Measurements from ENCODE around the gene PDE7B. TPM values are rescaled to one million over a fixed set of nuclear protein-coding genes. Genes with fewer than 3 reads are reported as not detected.

Gene PDE7B
- total RNA-seq, 4 donors from 2014 or later = 2.9 to 23.6 (median 5.2) TPM

GRCh38 chr6:136117081-136117480, 265.6 kb downstream of the PDE7B start:
- Histone ChIP-seq H3K4me1 (peaks cover 2 to 16% (median 7%) of the 10 kb centered on the region in 3 donors), H3K9me3 (no peaks in the 10 kb centered on the region), H3K27ac (no peak overlapping the region), H3K36me3 (no peaks in the 10 kb centered on the region), H3K4me3 (no peak overlapping the region), H3K27me3 (no peaks in the 10 kb centered on the region)
- no peak for TF ChIP-seq POLR2A (IDR thresholded peaks at IDR 0.05)
- TF ChIP-seq EP300 (IDR thresholded peaks at IDR 0.05) = no peak
- TF ChIP-seq CTCF (IDR thresholded peaks at IDR 0.05) = no peak
- TF ChIP-seq POLR2AphosphoS5 (IDR thresholded peaks at IDR 0.05) = no peak
- no peak for ATAC-seq
- 79 to 88% methylated on average over 2 of the region's 2 CpGs for WGBS, 2 donors (ENCODE audit: low coverage in 1 of 2)

- TF ChIP-seq CTCF (IDR thresholded peaks at IDR 0.05) (no peak), POLR2AphosphoS5 (IDR thresholded peaks at IDR 0.05) (no peak), EP300 (IDR thresholded peaks at IDR 0.05) (no peak), POLR2A (IDR thresholded peaks at IDR 0.05) (no peak)
- H3K27ac ChIP-seq = no peak overlapping the region
- WGBS, 2 donors (ENCODE audit: low coverage in 1 of 2) = 67% methylated on average over 6 of the region's 6 CpGs
- H3K36me3 ChIP-seq = no peaks in the 10 kb centered on the region
- no peak overlapping the region for H3K4me3 ChIP-seq
- no peak for ATAC-seq
- no peaks in the 10 kb centered on the region for H3K9me3 ChIP-seq
- H3K27me3 ChIP-seq = no peaks in the 10 kb centered on the region
- peaks cover 0 to 10% (median 2%) of the 10 kb centered on the region in 3 donors for H3K4me1 ChIP-seq
Measured at GRCh38 chr6:136118787-136119186, 267.3 kb downstream of the PDE7B start.

- Histone ChIP-seq H3K27ac (no peak overlapping the region), H3K4me1 (peaks cover 0 to 14% (median 3%) of the 10 kb centered on the region in 3 donors), H3K9me3 (no peaks in the 10 kb centered on the region), H3K27me3 (no peaks in the 10 kb centered on the region), H3K36me3 (no peaks in the 10 kb centered on the region), H3K4me3 (no peak overlapping the region)
- TF ChIP-seq POLR2A (IDR thresholded peaks at IDR 0.05) (no peak), POLR2AphosphoS5 (IDR thresholded peaks at IDR 0.05) (peak; percentile 55)
- no peak for ATAC-seq
- WGBS, 2 donors (ENCODE audit: low coverage in 1 of 2) = 25 to 58% methylated on average over 1 of the region's 1 CpG
Measured at GRCh38 chr6:136123468-136123867, 272.0 kb downstream of the PDE7B start.

- H3K27ac ChIP-seq = no peak overlapping the region
- no peak for TF ChIP-seq EP300 (IDR thresholded peaks at IDR 0.05)
- TF ChIP-seq POLR2A (IDR thresholded peaks at IDR 0.05) = no peak
- no peak for TF ChIP-seq POLR2AphosphoS5 (IDR thresholded peaks at IDR 0.05)
- TF ChIP-seq CTCF (IDR thresholded peaks at IDR 0.05) = no peak
- H3K4me3 ChIP-seq = no peak overlapping the region
- H3K4me1 ChIP-seq = peaks cover 0 to 14% (median 3%) of the 10 kb centered on the region in 3 donors
- no peaks in the 10 kb centered on the region for H3K27me3 ChIP-seq
- ATAC-seq = no peak
- H3K36me3 ChIP-seq = no peaks in the 10 kb centered on the region
- 88% methylated on average over 2 of the region's 2 CpGs for WGBS, 2 donors (ENCODE audit: low coverage in 1 of 2)
- no peaks in the 10 kb centered on the region for H3K9me3 ChIP-seq
Measured at GRCh38 chr6:136125585-136125984, 274.1 kb downstream of the PDE7B start.

GRCh38 chr6:136127873-136128272, 276.4 kb downstream of the PDE7B start:
- Histone ChIP-seq H3K4me1 (peaks cover 0 to 14% (median 3%) of the 10 kb centered on the region in 3 donors), H3K27ac (peak overlapping the region in 1 of 4 donors; percentile 2), H3K4me3 (no peak overlapping the region), H3K36me3 (no peaks in the 10 kb centered on the region), H3K27me3 (no peaks in the 10 kb centered on the region), H3K9me3 (no peaks in the 10 kb centered on the region)
- ATAC-seq = no peak
- TF ChIP-seq POLR2A (IDR thresholded peaks at IDR 0.05) (no peak), POLR2AphosphoS5 (IDR thresholded peaks at IDR 0.05) (no peak), CTCF (IDR thresholded peaks at IDR 0.05) (no peak), EP300 (IDR thresholded peaks at IDR 0.05) (no peak)
- WGBS, 2 donors (ENCODE audit: low coverage in 1 of 2) = 24 to 33% methylated on average over 2 of the region's 2 CpGs
